Astrocyte of the cerebellum (primary cell): Measurements from ENCODE around the gene SPEF2.

Experiments
- DNase-seq: peaks from one replicate; pipeline ENCODE4 v3.0.0-alpha.2; 2011; ENCODE audit warnings: low read depth
- H3K4me3 ChIP-seq: 2 replicates; pipeline ENCODE4 v1.5.1; 2011; ENCODE audit warnings: mild to moderate bottlenecking, low read depth, low read length, moderate library complexity
- in situ Hi-C: cut with HindIII; loops from 2 replicates; pipeline ENCODE4 v1.10.0; 2017; ENCODE audit warnings: low sequenced_read_pairs
- TF ChIP-seq, protein P1 (sequence below): IDR thresholded peaks from 2 replicates; pipeline ENCODE4 v1.5.1; 2012; ENCODE audit warnings: low read length, low read depth, moderate library complexity, mild to moderate bottlenecking; ENCODE audit errors: missing control alignments

The SPEF2 gene

DNA sequence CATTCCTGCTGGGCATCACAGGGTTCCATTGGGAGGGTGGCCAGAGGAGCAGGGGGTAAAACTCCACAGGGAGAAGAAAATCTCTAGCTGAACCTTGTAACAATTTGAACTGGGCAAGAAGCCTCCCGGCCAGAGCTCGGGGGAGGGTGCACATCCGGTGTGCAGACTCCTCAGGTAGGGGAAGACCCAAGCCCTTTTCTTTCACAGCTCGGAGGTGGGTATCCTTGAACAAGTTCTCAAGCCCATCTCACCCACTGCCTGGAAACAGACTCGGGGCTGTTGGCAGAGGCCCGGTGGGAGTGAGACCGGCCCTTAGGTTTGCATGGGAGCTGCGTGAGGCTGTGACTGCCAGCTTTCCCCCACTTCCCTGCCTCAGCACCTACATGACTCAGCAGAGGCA, 127.5 kb downstream of the SPEF2 start:
- H3K4me3 ChIP-seq, result no peak overlapping the region
- TF ChIP-seq, protein P1, sequence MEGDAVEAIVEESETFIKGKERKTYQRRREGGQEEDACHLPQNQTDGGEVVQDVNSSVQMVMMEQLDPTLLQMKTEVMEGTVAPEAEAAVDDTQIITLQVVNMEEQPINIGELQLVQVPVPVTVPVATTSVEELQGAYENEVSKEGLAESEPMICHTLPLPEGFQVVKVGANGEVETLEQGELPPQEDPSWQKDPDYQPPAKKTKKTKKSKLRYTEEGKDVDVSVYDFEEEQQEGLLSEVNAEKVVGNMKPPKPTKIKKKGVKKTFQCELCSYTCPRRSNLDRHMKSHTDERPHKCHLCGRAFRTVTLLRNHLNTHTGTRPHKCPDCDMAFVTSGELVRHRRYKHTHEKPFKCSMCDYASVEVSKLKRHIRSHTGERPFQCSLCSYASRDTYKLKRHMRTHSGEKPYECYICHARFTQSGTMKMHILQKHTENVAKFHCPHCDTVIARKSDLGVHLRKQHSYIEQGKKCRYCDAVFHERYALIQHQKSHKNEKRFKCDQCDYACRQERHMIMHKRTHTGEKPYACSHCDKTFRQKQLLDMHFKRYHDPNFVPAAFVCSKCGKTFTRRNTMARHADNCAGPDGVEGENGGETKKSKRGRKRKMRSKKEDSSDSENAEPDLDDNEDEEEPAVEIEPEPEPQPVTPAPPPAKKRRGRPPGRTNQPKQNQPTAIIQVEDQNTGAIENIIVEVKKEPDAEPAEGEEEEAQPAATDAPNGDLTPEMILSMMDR, result no peak
- in situ Hi-C loops, result no loop called here
- DNase-seq, result no peak

DNA sequence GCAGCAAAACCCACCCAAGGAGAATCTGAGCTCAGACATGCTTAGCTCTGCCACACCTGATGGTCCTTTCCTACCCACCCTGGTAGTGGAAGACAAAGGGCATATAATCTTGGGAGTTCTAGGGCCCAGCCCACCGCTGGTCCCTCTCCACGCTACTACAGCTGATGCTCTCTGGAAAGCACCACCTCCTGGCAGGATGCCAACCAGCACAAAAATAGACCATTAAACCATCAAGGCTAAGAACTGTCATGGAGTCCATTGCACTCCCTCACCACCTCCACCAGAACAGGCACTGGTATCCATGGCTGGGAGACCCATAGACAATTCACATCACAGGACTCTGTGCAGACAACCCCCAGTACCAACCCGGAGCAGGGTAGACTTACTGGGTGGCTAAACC, 128.0 kb downstream of the SPEF2 start:
- H3K4me3 ChIP-seq, result no peak overlapping the region
- in situ Hi-C loops, result no loop called here
- TF ChIP-seq, protein P1, result no peak
- DNase-seq, result no peak

DNA sequence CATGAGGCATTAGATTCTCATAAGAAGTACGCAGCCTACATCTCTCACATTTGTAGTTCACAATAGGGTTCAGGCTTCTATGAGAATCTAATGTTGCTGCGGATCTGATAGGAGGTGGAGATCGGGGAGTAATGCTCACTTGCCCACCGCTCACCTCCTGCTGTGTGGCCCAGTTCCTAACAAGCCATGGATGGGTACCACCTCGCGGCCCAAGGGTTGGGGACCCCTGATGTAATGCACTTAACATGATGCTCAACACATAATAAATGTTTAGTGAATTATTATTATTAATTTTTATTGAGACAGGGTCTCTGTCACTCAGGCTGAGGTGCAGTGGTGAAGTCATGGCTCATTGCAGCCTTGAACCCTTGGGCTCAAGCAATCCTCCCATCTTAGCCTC, 134.3 kb downstream of the SPEF2 start:
- no peak for DNase-seq
- TF ChIP-seq, protein P1, result no peak
- H3K4me3 ChIP-seq, result no peak overlapping the region
- in situ Hi-C loops, result no loop called here

DNA sequence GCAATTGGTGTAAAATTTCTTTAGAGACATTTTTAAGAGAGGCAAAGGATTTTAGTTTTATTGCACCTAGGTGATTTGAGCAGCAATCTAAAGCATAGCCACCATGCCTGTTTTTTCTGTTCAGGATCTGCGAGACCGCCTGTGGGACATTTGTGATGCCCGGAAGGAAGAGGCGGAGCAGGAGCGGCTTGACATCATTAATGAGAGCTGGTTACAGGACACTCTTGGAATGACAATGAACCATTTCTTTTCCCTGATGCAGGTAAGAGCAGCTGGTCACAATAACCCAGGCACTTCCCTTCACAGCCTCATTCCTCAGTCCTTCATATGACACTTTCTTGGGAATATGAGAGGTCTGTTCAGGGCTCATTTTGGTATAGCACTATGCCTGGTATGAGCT, 135.8 kb downstream of the SPEF2 start:
- in situ Hi-C loops, result no loop called here
- TF ChIP-seq, protein P1, result no peak
- H3K4me3 ChIP-seq, result no peak overlapping the region
- no peak for DNase-seq

DNA sequence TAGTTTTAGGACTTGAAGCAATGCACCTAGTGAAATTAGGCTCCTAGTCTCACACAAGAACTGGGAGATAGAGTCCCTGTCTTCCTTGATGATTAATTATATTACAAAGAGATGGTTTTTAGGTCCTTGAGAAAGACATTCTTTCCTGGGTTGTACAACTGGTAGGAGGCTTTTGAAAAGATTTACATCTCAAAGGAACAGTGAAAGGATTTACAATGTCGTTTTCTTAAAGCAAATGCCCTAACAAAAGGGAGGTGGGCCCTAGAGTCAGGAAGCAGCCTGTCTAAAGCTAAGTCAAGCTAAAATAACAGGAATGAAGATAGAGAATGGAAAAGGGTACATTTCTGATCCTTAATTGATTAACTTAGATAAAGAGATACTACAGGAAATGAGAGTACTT, 136.8 kb downstream of the SPEF2 start:
- no peak for DNase-seq
- in situ Hi-C loops, result no loop called here
- no peak overlapping the region for H3K4me3 ChIP-seq
- TF ChIP-seq, protein P1, result no peak

GRCh38 chr5:35755966-35756365, 138.3 kb downstream of the SPEF2 start:
- in situ Hi-C loops, result no loop called here
- TF ChIP-seq, protein P1, result no peak
- H3K4me3 ChIP-seq, result no peak overlapping the region
- DNase-seq, result no peak

GRCh38 chr5:35758151-35758724, 140.6 kb downstream of the SPEF2 start:
- DNase-seq, result no peak
- H3K4me3 ChIP-seq, result no peak overlapping the region
- TF ChIP-seq, protein P1, result no peak
- in situ Hi-C loops, result no loop called here
